Hepatocyte (in vitro differentiated cells): Measurements from ENCODE around the gene SPATS2. TPM values are rescaled to one million over a fixed set of nuclear protein-coding genes. Genes with fewer than 3 reads are reported as not detected.

Source experiments
- DNase-seq: peaks from one replicate; pipeline ENCODE4 v3.0.0-alpha.2; 2016; ENCODE audit warnings: low spot score
- H2AFZ ChIP-seq: fragments of 200-600 bp; sonication (generic); 2 replicates; pipeline ENCODE4 v1.6.0; 2016; ENCODE audit warnings: antibody characterized with exemption, mild to moderate bottlenecking
- H3K27ac ChIP-seq: fragments of 200-600 bp; sonication (generic); 2 replicates; pipeline ENCODE4 v1.5.1; 2016; ENCODE audit warnings: mild to moderate bottlenecking
- H3K27me3 ChIP-seq: fragments of 200-600 bp; sonication (generic); 2 replicates; pipeline ENCODE4 v1.6.1; 2016
- H3K36me3 ChIP-seq: fragments of 200-600 bp; sonication (generic); replicated peaks from 2 replicates; pipeline ENCODE4 v1.5.1; 2016; ENCODE audit warnings: low read depth; ENCODE audit not compliant: insufficient read depth
- H3K4me1 ChIP-seq: fragments of 200-600 bp; sonication (generic); 2 replicates; pipeline ENCODE4 v1.5.1; 2016; ENCODE audit warnings: mild to moderate bottlenecking, moderate library complexity; ENCODE audit not compliant: insufficient read depth
- H3K4me2 ChIP-seq: fragments of 200-600 bp; sonication (generic); 2 replicates; pipeline ENCODE4 v1.6.0; 2016
- H3K4me3 ChIP-seq: fragments of 200-600 bp; sonication (generic); 2 replicates; pipeline ENCODE4 v1.5.1; 2016; ENCODE audit warnings: mild to moderate bottlenecking
- H3K79me2 ChIP-seq: fragments of 200-600 bp; sonication (generic); 2 replicates; pipeline ENCODE4 v1.6.0; 2017; ENCODE audit warnings: mild to moderate bottlenecking
- H3K9me2 ChIP-seq: fragments of 200-600 bp; sonication (generic); replicated peaks from 2 replicates; pipeline ENCODE4 v1.6.0; 2017; ENCODE audit warnings: mild to moderate bottlenecking; ENCODE audit not compliant: insufficient read depth
- H3K9me3 ChIP-seq: fragments of 200-600 bp; sonication (generic); 2 replicates; pipeline ENCODE4 v1.5.1; 2016; ENCODE audit warnings: low read depth, mild to moderate bottlenecking
- H4K20me1 ChIP-seq: fragments of 200-600 bp; sonication (generic); 2 replicates; pipeline ENCODE4 v1.6.0; 2016; ENCODE audit warnings: mild to moderate bottlenecking; ENCODE audit not compliant: insufficient read depth, poor library complexity, severe bottlenecking
- CTCF ChIP-seq: fragments of 200-600 bp; sonication (generic); IDR thresholded peaks from 2 replicates; pipeline ENCODE4 v1.5.1; 2016; ENCODE audit warnings: antibody characterized with exemption, mild to moderate bottlenecking; ENCODE audit not compliant: poor library complexity
- EZH2 ChIP-seq: fragments of 200-600 bp; sonication (generic); IDR thresholded peaks from 2 replicates; pipeline ENCODE4 v1.6.1; 2016; ENCODE audit warnings: antibody characterized with exemption, mild to moderate bottlenecking, borderline replicate concordance
- EZH2phosphoT487 ChIP-seq: fragments of 200-600 bp; sonication (generic); IDR thresholded peaks from one replicate; pipeline ENCODE4 v1.6.1; 2018; ENCODE audit warnings: antibody characterized with exemption, mild to moderate bottlenecking, low read depth, moderate library complexity; ENCODE audit not compliant: unreplicated experiment, severe bottlenecking
- WGBS: methylation state at CpG from one replicate; pipeline ENCODE4 v1.1.6; 2016; ENCODE audit warnings: low lambda C conversion rate; ENCODE audit errors: missing lambda C conversion rate; 5-methylcytosine and 5-hydroxymethylcytosine counted together
- polyA plus RNA-seq: library from polyadenylated mRNA; unstranded; fragments of >200 nt; fragmentation: Nextera tagmentation; extraction: Ambion mirVana; gene quantifications from 2 replicates; pipeline ENCODE4 v1.2.1, GENCODE V29; 2016
- total RNA-seq: library from RNA; depleted of rRNA; stranded (reverse); fragments of >200 nt; gene quantifications from 2 replicates; pipeline ENCODE4 v1.2.3, GENCODE V29; 2014

Gene SPATS2
- total and polyA plus RNA-seq, 2 experiments from 2014 or later: 24.9 to 39.8 TPM

DNA sequence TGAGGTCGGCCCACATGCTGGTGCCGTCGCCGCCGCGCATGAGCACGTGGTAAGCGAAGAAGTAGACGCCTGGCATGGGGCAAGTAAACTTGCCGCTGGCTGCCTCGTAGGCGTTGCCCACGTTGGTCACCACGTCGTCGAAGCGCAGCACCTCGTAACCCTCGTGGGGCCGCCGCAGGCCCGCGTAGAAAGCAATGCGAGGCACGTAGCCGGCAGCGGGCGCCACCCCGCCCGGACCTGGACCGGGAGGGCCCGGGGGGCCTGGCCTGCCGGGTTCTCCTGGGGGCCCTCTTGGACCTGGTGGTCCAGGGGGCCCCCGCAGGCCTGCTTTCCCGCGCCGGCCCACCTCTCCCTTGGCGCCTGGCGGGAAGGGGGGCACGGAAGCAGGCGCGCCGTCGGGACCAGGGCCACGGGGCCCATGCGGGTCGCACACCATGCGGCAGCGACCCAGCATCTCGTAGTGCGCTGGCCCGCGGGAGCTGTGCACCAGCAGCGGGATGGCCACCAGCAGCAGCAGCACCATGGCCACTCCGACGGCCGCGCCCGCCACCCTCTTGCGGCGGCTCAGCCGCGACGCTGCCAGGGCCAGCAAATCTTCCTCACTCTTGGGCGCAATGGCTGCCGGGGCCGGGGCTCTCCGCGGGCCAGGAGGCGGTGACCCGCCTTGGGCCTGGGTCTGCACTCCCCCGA lies 31.2 kb upstream of the SPATS2 start:
- H3K79me2 ChIP-seq: no peaks in the 10 kb centered on the region
- H3K4me1 ChIP-seq: peaks cover 11% of the 10 kb centered on the region
- H3K9me2 ChIP-seq: no peaks in the 10 kb centered on the region
- no peaks in the 10 kb centered on the region for H3K36me3 ChIP-seq
- no peak overlapping the region for H2AFZ ChIP-seq
- no peak overlapping the region for H3K27ac ChIP-seq
- WGBS: 38% methylated on average over 58 of the region's 72 CpGs
- H3K27me3 ChIP-seq: peaks cover 68% of the 10 kb centered on the region
- no peaks in the 10 kb centered on the region for H3K9me3 ChIP-seq
- peak; percentile 5 for DNase-seq
- no peaks in the 10 kb centered on the region for H4K20me1 ChIP-seq
- TF ChIP-seq CTCF: no peak
- TF ChIP-seq EZH2phosphoT487: no peak
- no peak for TF ChIP-seq EZH2
- peak overlapping the region; percentile 97 for H3K4me2 ChIP-seq
- H3K4me3 ChIP-seq: no peak overlapping the region

GRCh38 chr12:49336645-49337584 lies 30.3 kb upstream of the SPATS2 start, which contains the start of gene C1QL4:
Gene C1QL4, minus strand, starts transcription at chr12:49337188. Its CDS starts 711 bp downstream, at chr12:49336477.
- peaks cover 76% of the 10 kb centered on the region for H3K27me3 ChIP-seq
- H3K27ac ChIP-seq: no peak within 1 kb of the TSS
- no peaks in the 10 kb centered on the region for H4K20me1 ChIP-seq
- H3K9me3 ChIP-seq: no peaks in the 10 kb centered on the region
- peak within 1 kb of the TSS; percentile 24 for H3K4me3 ChIP-seq
- no peaks in the 10 kb centered on the region for H3K36me3 ChIP-seq
- H3K9me2 ChIP-seq: no peaks in the 10 kb centered on the region
- H3K79me2 ChIP-seq: no peaks in the 10 kb centered on the region
- peak within 1 kb of the TSS; percentile 97 for H3K4me2 ChIP-seq
- H3K4me1 ChIP-seq: peaks cover 8% of the 10 kb centered on the region
- TF ChIP-seq CTCF (peak; percentile 95), EZH2phosphoT487 (no peak), EZH2 (peak; percentile 99)
- H2AFZ ChIP-seq: peak within 1 kb of the TSS; percentile 77
- WGBS: 5% methylated on average over 54 of the region's 65 CpGs
- DNase-seq: peak; percentile 93

GRCh38 chr12:49338830-49339463 lies 28.3 kb upstream of the SPATS2 start:
- Histone ChIP-seq H3K9me3 (no peaks in the 10 kb centered on the region), H3K79me2 (no peaks in the 10 kb centered on the region), H4K20me1 (no peaks in the 10 kb centered on the region), H2AFZ (no peak overlapping the region), H3K4me1 (peaks cover 14% of the 10 kb centered on the region), H3K4me3 (no peak overlapping the region), H3K36me3 (no peaks in the 10 kb centered on the region), H3K4me2 (no peak overlapping the region), H3K27me3 (peaks cover 94% of the 10 kb centered on the region), H3K9me2 (no peaks in the 10 kb centered on the region), H3K27ac (no peak overlapping the region)
- WGBS: 61% methylated on average over 5 of the region's 6 CpGs
- TF ChIP-seq CTCF: no peak
- no peak for TF ChIP-seq EZH2
- no peak for TF ChIP-seq EZH2phosphoT487
- no peak for DNase-seq
